Spleen (tissue), 11 donors: ENCODE measurements around the gene ELOVL4. TPM values are rescaled to one million over a fixed set of nuclear protein-coding genes. Genes with fewer than 3 reads are reported as not detected.

Experiments
- DNase-seq: peaks from one replicate; pipeline ENCODE4 v3.0.0-alpha.2; 2020
- H3K27ac ChIP-seq, 8 donors: fragments of 200-600 bp; sonication (generic) in 7 of 8; 1 replicate in 4 of 8; 2 replicates in 4 of 8; pipeline versions ENCODE4 v1.5.0 to v1.8.0; 2016 to 2021; ENCODE audit warnings: inconsistent platforms in 4 of 8, mild to moderate bottlenecking in 4 of 8, moderate library complexity in 1 of 8
- H3K27me3 ChIP-seq, 7 donors: fragments of 200-600 bp; sonication (generic) in 6 of 7; replicated peaks in 1 of 7; 1 replicate in 4 of 7; 2 replicates in 3 of 7; pipeline versions ENCODE4 v1.5.0 to v1.8.0; 2016 to 2021; ENCODE audit warnings: inconsistent platforms in 3 of 7, mild to moderate bottlenecking in 1 of 7
- H3K36me3 ChIP-seq, 6 donors: fragments of 200-600 bp; sonication (generic) in 5 of 6; 1 replicate in 4 of 6; 2 replicates in 2 of 6; pipeline versions ENCODE4 v1.5.0 to v1.8.0; 2016 to 2021; ENCODE audit warnings: inconsistent platforms in 2 of 6
- H3K4me1 ChIP-seq, 6 donors: fragments of 200-600 bp; sonication (generic) in 5 of 6; 1 replicate in 3 of 6; 2 replicates in 3 of 6; pipeline versions ENCODE4 v1.5.0 to v1.8.0; 2016 to 2021; ENCODE audit warnings: inconsistent platforms in 3 of 6
- H3K4me3 ChIP-seq, 8 donors: fragments of 200-600 bp; sonication (generic) in 7 of 8; 1 replicate in 4 of 8; 2 replicates in 4 of 8; pipeline versions ENCODE4 v1.5.0 to v1.8.0; 2016 to 2021; ENCODE audit warnings: inconsistent platforms in 4 of 8, mild to moderate bottlenecking in 4 of 8, moderate library complexity in 2 of 8
- H3K9me3 ChIP-seq, 8 donors: fragments of 200-600 bp; sonication (generic) in 7 of 8; 1 replicate in 4 of 8; 2 replicates in 4 of 8; pipeline versions ENCODE4 v1.5.0 to v1.8.0; 2016 to 2021; ENCODE audit warnings: inconsistent platforms in 4 of 8
- POLR2A ChIP-seq, 3 donors: fragments of 450-650 bp; IDR thresholded peaks; one replicate each; pipeline ENCODE4 v1.5.1; 2017; ENCODE audit warnings: antibody characterized with exemption in 3 of 3, mild to moderate bottlenecking in 1 of 3
- POLR2AphosphoS5 ChIP-seq, 3 donors: sonication (generic); formaldehyde crosslinking; IDR thresholded peaks; one replicate each; pipeline ENCODE4 v1.5.1; 2017; ENCODE audit warnings: antibody characterized with exemption in 3 of 3
- WGBS, 5 donors: extraction: QIAGEN DNeasy Blood & Tissue Kit in 3 of 5; methylation state at CpG; one replicate each; pipeline versions ENCODE4 v1.1.5 to v1.1.7; 2013 to 2018; 5-methylcytosine and 5-hydroxymethylcytosine counted together
- intact Hi-C: fragments of 100-400 bp; cut with DNase I; formaldehyde crosslinking; loops from one replicate; pipeline ENCODE4 v1.15.0; 2023; ENCODE audit warnings: low total_unique reads
- polyA plus RNA-seq, 3 donors: library from polyadenylated mRNA; stranded (reverse); fragments of 200-250 nt; gene quantifications; one replicate each; pipeline ENCODE4 v1.2.1, GENCODE V29; 2013
- total RNA-seq, 7 donors: library from RNA; depleted of rRNA in 3 of 7; stranded (reverse); fragments of >200 nt in 3 of 7; fragmentation: NEBNext Ultra II Directional in 4 of 7; extraction: Animal tissue kit (Norgen Biotek cat#: 25700) in 4 of 7; gene quantifications; one replicate each; pipeline versions ENCODE4 v1.1.0 to v1.2.1, GENCODE V29; 2016 to 2021
- TF ChIP-seq, protein P1 (sequence below), 11 experiments: fragments of 200-600 bp in 7 of 11; fragments of 450-650 bp in 4 of 11; sonication (generic) in 4 of 11; IDR thresholded peaks in 8 of 11; conservative IDR thresholded peaks in 3 of 11; 1 replicate in 7 of 11; 2 replicates in 4 of 11; pipeline versions ENCODE4 v1.4.0 to v1.8.0; 2016 to 2021; ENCODE audit warnings: antibody characterized with exemption in 11 of 11, inconsistent platforms in 4 of 11, mild to moderate bottlenecking in 1 of 11
- donor health status: healthy with polysubstance abuse.
- donor health status: DM: no; HTN: no; CAD: no; lungs with moderate emphysema.
- donor health status: DM: no; HTN: no; CAD: no.
- donor health status: Bipolar disorder and iron deficiency.
- donor health status: healthy.
- donor health status: DM: no; HTN: no; CAD: no.
- donor health status: DM: yes; HTN: yes; CAD: no.

Gene ELOVL4
- total and polyA plus RNA-seq, 10 donors, result 0.17 to 0.77 (median 0.25) TPM

DNA sequence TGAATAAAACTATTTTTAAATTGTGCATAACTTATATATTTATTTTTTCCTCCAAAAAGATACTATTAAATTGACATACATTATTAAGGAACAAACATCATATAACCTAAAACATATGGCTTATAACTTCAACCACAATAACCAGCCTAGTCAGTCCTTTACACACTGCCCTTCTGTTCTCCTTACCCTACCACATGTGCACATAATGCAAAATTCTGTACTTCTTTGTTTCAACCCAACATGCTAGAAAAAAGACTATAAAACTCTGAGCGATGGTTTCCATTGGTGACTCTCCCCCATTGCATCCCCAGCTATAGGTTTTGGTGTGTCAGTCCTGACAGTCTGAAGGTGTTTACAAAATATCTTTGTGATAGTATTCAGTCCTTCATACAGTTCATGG is 42.3 kb upstream of the ELOVL4 start:
- DNase-seq, result no peak
- H3K27ac ChIP-seq, result no peak overlapping the region
- intact Hi-C loops, result no loop called here
- no peaks in the 10 kb centered on the region for H3K9me3 ChIP-seq
- no peak overlapping the region for H3K4me3 ChIP-seq
- 95 to 100% (median 98%) methylated on average over 1 of the region's 1 CpG for WGBS, 5 donors
- TF ChIP-seq, protein P1, sequence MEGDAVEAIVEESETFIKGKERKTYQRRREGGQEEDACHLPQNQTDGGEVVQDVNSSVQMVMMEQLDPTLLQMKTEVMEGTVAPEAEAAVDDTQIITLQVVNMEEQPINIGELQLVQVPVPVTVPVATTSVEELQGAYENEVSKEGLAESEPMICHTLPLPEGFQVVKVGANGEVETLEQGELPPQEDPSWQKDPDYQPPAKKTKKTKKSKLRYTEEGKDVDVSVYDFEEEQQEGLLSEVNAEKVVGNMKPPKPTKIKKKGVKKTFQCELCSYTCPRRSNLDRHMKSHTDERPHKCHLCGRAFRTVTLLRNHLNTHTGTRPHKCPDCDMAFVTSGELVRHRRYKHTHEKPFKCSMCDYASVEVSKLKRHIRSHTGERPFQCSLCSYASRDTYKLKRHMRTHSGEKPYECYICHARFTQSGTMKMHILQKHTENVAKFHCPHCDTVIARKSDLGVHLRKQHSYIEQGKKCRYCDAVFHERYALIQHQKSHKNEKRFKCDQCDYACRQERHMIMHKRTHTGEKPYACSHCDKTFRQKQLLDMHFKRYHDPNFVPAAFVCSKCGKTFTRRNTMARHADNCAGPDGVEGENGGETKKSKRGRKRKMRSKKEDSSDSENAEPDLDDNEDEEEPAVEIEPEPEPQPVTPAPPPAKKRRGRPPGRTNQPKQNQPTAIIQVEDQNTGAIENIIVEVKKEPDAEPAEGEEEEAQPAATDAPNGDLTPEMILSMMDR (IDR thresholded peaks at IDR 0.05 in 8 of 11, conservative IDR thresholded peaks at IDR 0.05 in 3 of 11), result no peak
- TF ChIP-seq POLR2A (IDR thresholded peaks at IDR 0.05) (no peak), POLR2AphosphoS5 (IDR thresholded peaks at IDR 0.05) (no peak)
- H3K36me3 ChIP-seq, result no peaks in the 10 kb centered on the region
- no peaks in the 10 kb centered on the region for H3K4me1 ChIP-seq
- no peaks in the 10 kb centered on the region for H3K27me3 ChIP-seq

DNA sequence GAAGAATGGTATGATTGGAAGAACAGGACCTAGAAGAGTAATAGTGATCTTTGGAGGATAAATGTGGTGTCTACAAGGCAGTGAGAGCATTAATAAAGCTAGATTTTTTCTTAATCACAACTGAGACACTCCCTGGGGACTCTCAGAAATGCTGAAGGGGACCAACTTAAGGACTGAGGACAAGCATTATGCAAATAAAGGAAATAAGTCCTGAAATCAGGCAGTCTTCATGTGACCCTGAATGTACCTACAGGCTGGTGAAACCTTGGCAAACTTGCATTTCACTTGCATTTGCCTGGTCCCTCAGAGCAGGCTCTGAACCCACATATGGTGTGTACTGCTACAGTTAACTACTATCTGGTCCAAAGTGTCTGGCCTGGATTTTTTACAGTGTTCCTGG is 37.8 kb upstream of the ELOVL4 start:
- H3K9me3 ChIP-seq, result no peaks in the 10 kb centered on the region
- intact Hi-C loops, result no loop called here
- no peak for DNase-seq

GRCh38 chr6:79984261-79984660 is 36.9 kb upstream of the ELOVL4 start:
- H3K36me3 ChIP-seq, result no peaks in the 10 kb centered on the region
- TF ChIP-seq POLR2A (IDR thresholded peaks at IDR 0.05), result no peak
- TF ChIP-seq, protein P1 (IDR thresholded peaks at IDR 0.05 in 8 of 11, conservative IDR thresholded peaks at IDR 0.05 in 3 of 11), result no peak
- no peak for TF ChIP-seq POLR2AphosphoS5 (IDR thresholded peaks at IDR 0.05)
- 32 to 66% (median 52%) methylated on average over 2 of the region's 2 CpGs for WGBS, 5 donors
- H3K4me1 ChIP-seq, result no peaks in the 10 kb centered on the region
- H3K27me3 ChIP-seq, result no peaks in the 10 kb centered on the region
- no peaks in the 10 kb centered on the region for H3K9me3 ChIP-seq
- DNase-seq, result no peak
- intact Hi-C loops, result no loop called here
- H3K4me3 ChIP-seq, result no peak overlapping the region
- no peak overlapping the region for H3K27ac ChIP-seq

More for the DNA sequence above, 37.8 kb upstream of the ELOVL4 start:
- Histone ChIP-seq H3K27me3 (no peaks in the 10 kb centered on the region), H3K4me1 (no peaks in the 10 kb centered on the region), H3K27ac (no peak overlapping the region), H3K36me3 (no peaks in the 10 kb centered on the region), H3K4me3 (no peak overlapping the region)
- TF ChIP-seq POLR2AphosphoS5 (IDR thresholded peaks at IDR 0.05) (no peak), POLR2A (IDR thresholded peaks at IDR 0.05) (no peak)
- TF ChIP-seq, protein P1 (IDR thresholded peaks at IDR 0.05 in 8 of 11, conservative IDR thresholded peaks at IDR 0.05 in 3 of 11), result no peak

- intact Hi-C loops, result no loop called here
- TF ChIP-seq POLR2A (IDR thresholded peaks at IDR 0.05) (no peak), POLR2AphosphoS5 (IDR thresholded peaks at IDR 0.05) (no peak)
- TF ChIP-seq, protein P1 (IDR thresholded peaks at IDR 0.05 in 8 of 11, conservative IDR thresholded peaks at IDR 0.05 in 3 of 11), result no peak
- Histone ChIP-seq H3K27me3 (peaks cover 0 to 6% (median 0%) of the 10 kb centered on the region in 7 donors), H3K9me3 (no peaks in the 10 kb centered on the region), H3K27ac (no peak overlapping the region), H3K36me3 (no peaks in the 10 kb centered on the region), H3K4me1 (no peaks in the 10 kb centered on the region), H3K4me3 (no peak overlapping the region)
- 76 to 91% (median 84%) methylated on average over 4 of the region's 4 CpGs for WGBS, 5 donors
- DNase-seq, result no peak
Measured at GRCh38 chr6:79981652-79982051, 34.3 kb upstream of the ELOVL4 start.
